G401.6 (cell line): ENCODE results near the gene CNTN4.

ENCODE experiments used
- FAIRE-seq: peaks from 2 replicates; lab custom pipeline; 2012; peaks lifted over from hg19 to GRCh38; lab: Jason Lieb, UNC

CNTN4 gene

GRCh38 chr3:2268779-2269178 lies 170.1 kb downstream of the CNTN4 start:
- FAIRE-seq, result no peak

- FAIRE-seq, result no peak
Measured at GRCh38 chr3:2274526-2274925, 175.9 kb downstream of the CNTN4 start.

- FAIRE-seq, result no peak
Measured at GRCh38 chr3:2283818-2284217, 185.2 kb downstream of the CNTN4 start.

GRCh38 chr3:2300938-2301337 lies 202.3 kb downstream of the CNTN4 start:
- FAIRE-seq, result no peak

GRCh38 chr3:2301361-2301760 lies 202.7 kb downstream of the CNTN4 start:
- no peak for FAIRE-seq

- no peak for FAIRE-seq
Measured at GRCh38 chr3:2303566-2303965, 204.9 kb downstream of the CNTN4 start.

GRCh38 chr3:2311022-2311421 lies 212.4 kb downstream of the CNTN4 start:
- no peak for FAIRE-seq

- no peak for FAIRE-seq
Measured at GRCh38 chr3:2317521-2317920, 218.9 kb downstream of the CNTN4 start.

- no peak for FAIRE-seq
Measured at GRCh38 chr3:2334921-2335320, 236.3 kb downstream of the CNTN4 start.

- FAIRE-seq, result no peak
Measured at GRCh38 chr3:2343031-2343682, 244.5 kb downstream of the CNTN4 start.

- no peak for FAIRE-seq
Measured at GRCh38 chr3:2352134-2352762, 253.6 kb downstream of the CNTN4 start.

GRCh38 chr3:2354702-2355101 lies 256.0 kb downstream of the CNTN4 start:
- FAIRE-seq, result no peak

GRCh38 chr3:2356298-2356950 lies 257.8 kb downstream of the CNTN4 start:
- no peak for FAIRE-seq

GRCh38 chr3:2360815-2361214 lies 262.1 kb downstream of the CNTN4 start:
- no peak for FAIRE-seq

GRCh38 chr3:2362122-2362521 lies 263.5 kb downstream of the CNTN4 start:
- FAIRE-seq, result no peak

GRCh38 chr3:2363854-2364253 lies 265.2 kb downstream of the CNTN4 start:
- no peak for FAIRE-seq

- FAIRE-seq, result no peak
Measured at GRCh38 chr3:2370317-2370716, 271.7 kb downstream of the CNTN4 start.

GRCh38 chr3:2372306-2372705 lies 273.6 kb downstream of the CNTN4 start:
- FAIRE-seq, result no peak

GRCh38 chr3:2375376-2375775 lies 276.7 kb downstream of the CNTN4 start:
- FAIRE-seq, result no peak

- no peak for FAIRE-seq
Measured at GRCh38 chr3:2377281-2377680, 278.6 kb downstream of the CNTN4 start.

- FAIRE-seq, result no peak
Measured at GRCh38 chr3:2390926-2391532, 292.4 kb downstream of the CNTN4 start.

- no peak for FAIRE-seq
Measured at GRCh38 chr3:2391896-2392295, 293.2 kb downstream of the CNTN4 start.

- FAIRE-seq, result no peak
Measured at GRCh38 chr3:2392981-2393380, 294.3 kb downstream of the CNTN4 start.
